ENCODE data around the gene UQCR11.

Gene UQCR11

DNA sequence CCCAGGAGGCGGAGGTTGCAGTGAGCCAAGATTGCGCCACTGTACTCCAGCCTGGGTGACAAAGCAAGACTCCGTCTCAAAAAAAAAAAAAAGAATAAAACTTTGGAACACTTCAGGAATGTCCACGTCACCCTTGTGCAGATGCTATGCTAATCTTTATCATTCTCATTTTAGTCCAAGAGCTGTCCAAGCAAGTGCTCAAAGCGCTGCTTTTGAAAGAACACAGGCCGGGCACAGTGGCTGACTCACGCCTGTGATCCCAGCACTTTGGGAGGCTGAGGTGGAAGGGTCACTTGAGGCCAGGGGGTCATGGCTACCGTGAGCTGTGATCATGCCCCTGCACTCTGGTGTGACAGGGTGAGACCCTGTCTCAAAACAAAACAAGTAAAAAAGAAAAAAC is 11.1 kb upstream of the UQCR11 start:
- TF ChIP-seq, protein P1, sequence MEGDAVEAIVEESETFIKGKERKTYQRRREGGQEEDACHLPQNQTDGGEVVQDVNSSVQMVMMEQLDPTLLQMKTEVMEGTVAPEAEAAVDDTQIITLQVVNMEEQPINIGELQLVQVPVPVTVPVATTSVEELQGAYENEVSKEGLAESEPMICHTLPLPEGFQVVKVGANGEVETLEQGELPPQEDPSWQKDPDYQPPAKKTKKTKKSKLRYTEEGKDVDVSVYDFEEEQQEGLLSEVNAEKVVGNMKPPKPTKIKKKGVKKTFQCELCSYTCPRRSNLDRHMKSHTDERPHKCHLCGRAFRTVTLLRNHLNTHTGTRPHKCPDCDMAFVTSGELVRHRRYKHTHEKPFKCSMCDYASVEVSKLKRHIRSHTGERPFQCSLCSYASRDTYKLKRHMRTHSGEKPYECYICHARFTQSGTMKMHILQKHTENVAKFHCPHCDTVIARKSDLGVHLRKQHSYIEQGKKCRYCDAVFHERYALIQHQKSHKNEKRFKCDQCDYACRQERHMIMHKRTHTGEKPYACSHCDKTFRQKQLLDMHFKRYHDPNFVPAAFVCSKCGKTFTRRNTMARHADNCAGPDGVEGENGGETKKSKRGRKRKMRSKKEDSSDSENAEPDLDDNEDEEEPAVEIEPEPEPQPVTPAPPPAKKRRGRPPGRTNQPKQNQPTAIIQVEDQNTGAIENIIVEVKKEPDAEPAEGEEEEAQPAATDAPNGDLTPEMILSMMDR (IDR thresholded peaks at IDR 0.05; ENCODE audit: insufficient read depth, low read depth, low read length, missing control alignments), result no peak
- H3K4me3 ChIP-seq (ENCODE audit: low read depth, low read length), result no peak overlapping the region

DNA sequence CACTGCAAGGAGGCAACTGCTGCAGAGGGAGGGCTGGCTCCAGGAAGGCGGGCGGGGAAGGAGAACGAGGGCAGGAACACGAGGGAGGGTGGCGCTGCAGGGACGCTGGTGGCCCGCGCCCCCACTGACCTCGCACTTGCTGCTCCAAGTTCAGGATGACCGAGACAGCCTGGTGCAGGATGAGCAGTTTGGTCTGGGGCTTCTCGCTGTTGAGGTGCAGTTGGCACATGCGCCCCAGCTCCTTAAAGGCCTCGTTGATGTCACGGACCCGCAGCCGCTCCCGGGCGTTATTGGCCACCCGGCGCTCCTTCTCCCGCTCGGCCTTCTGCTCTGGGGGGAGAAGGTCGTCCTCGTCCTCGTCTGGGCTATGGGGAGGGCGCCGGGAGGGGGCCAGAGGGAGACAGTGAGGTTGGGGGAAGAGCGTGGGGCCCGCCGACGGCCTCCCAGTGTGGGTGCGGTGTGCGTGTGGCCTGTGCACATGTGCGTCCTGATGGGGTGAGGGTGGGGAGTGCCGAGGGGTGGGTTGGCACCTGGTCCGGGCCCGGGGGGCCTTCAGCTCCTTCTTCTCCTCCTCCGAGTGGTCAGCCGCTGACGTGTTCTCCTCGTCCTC is 10.0 kb upstream of the UQCR11 start:
- H3K4me3 ChIP-seq (ENCODE audit: low read depth, low read length), result no peak overlapping the region
- no peak for DNase-seq (ENCODE audit: low read depth)
- TF ChIP-seq, protein P1 (IDR thresholded peaks at IDR 0.05; ENCODE audit: insufficient read depth, low read depth, low read length, missing control alignments), result no peak

More for the DNA sequence above, 11.1 kb upstream of the UQCR11 start:
- no peak for DNase-seq (ENCODE audit: low read depth)

DNA sequence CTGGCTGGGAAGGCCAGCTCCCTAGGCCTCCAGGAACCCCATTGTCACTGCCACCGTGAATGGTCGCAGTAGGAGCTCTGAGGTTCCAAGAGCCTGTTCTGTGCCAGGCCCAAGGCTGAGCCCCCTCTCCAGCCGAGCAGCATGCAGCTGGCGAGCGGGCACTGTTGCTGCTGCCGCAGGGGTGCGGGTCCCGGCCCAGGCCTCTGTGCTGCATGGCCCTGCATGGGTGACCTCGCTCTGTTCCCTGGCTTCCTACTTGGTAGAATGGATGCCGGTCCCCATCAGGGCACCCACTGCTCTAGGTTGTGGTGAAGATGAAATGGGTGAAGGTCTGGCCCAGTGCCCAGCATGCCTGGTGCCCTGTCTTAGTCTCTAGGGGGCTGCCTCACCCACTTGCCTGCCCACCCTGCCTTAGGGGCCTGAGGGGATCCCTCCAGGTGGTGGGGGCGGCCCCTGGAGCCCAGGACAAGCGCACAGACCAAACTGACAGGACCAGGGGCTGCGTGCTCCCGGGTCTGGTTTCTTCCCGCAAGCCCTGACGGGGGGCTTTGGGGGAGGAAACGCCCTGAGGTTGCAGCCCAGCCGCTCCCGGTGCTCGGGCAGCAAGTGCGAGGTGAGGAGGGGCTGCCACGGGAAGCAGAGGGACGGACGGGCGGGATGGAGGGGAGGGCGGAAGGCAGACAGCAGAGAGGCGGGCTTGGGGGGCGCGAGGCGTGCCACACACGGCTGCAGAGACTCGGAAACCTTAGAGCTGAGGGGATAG is 8.7 kb upstream of the UQCR11 start:
- no peak overlapping the region for H3K4me3 ChIP-seq (ENCODE audit: low read depth, low read length)
- TF ChIP-seq, protein P1 (IDR thresholded peaks at IDR 0.05; ENCODE audit: insufficient read depth, low read depth, low read length, missing control alignments), result no peak

DNA sequence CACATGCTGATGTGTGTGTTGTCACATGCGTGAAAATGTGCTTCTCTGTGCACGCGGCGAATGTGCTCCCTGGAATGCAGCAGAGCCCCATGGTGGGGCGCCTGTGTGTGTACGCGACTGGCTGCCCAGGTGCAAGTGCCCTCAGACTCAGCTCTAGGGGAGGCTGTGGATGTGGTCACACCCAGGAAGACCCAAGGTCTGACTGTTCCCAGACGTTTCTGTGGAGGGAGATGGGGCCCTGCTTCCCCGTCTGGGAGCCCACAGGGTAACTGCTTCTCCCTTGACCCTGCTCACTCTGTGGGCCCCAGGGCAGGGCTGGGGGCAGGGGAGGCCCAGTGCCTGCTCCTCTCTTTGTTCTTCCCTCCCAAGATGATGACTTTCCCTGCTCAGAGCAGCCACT is 7.9 kb upstream of the UQCR11 start:
- no peak for DNase-seq (ENCODE audit: low read depth)
- TF ChIP-seq, protein P1 (IDR thresholded peaks at IDR 0.05; ENCODE audit: insufficient read depth, low read depth, low read length, missing control alignments), result no peak
- no peak overlapping the region for H3K4me3 ChIP-seq (ENCODE audit: low read depth, low read length)

More for the DNA sequence above, 8.7 kb upstream of the UQCR11 start:
- DNase-seq (ENCODE audit: low read depth), result no peak

DNA sequence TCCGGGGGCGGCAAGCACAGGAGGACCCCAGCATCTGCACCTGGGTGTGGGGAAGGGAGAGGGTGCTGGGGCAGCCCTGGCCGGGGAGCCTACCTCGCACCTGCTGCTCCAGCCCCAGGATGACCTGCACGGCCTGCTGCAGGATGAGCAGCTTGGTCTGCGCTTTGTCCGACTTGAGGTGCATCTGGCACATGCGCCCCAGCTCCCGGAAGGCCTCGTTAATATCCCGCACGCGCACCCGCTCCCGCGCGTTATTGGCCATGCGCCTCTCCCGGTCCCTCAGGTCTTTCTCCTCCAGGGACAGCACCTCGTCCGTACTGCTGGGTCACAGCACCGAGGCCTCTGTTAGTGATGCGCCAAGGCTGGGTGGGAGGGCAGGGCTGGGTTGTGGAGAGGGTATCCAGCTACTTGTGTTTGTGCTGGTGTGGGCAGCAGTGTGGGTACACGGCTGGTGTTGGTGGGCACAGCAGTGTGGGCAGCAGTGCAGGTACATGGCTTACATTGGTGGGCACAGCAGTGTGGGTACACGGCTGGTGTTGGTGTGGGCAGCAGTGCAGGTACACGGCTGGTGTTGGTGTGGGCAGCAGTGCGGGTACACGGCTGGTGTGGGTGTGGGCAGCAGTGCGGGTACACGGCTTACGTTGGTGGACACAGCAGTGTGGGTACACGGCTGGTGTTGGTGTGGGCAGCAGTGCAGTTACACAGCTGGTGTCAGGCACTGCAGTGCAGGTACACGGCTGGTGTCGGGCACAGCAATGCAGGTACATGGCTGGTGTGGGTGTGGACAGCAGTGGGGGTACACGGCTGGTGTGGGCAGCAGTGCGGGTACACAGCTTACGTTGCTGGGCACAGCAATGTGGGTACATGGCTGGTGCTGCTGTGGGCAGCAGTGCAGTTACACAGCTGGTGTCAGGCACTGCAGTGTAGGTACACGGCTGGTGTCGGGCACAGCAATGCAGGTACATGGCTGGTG is 7.1 kb upstream of the UQCR11 start:
- TF ChIP-seq, protein P1 (IDR thresholded peaks at IDR 0.05; ENCODE audit: insufficient read depth, low read depth, low read length, missing control alignments), result no peak
- no peak for DNase-seq (ENCODE audit: low read depth)
- no peak overlapping the region for H3K4me3 ChIP-seq (ENCODE audit: low read depth, low read length)

DNA sequence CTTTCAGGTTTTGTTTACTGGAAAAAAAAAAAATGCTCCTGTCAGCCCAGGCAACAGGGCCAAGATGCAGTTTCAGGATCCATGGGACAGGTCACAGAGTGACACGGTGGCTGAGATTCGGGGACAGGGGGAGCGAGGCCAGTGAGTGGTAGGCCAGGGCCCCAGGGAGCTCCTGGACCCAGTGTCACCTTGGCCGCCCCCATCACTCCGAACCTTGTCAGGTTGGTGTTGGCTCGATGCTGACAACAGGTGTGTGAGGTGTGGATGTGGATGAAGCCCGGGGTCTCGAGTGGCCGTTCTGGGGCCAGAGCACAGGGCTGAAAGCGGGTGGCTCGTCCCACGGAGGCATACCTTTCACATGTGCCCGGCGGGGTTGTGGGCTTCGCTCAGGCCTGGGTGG is 6.1 kb upstream of the UQCR11 start:
- no peak for DNase-seq (ENCODE audit: low read depth)
- no peak overlapping the region for H3K4me3 ChIP-seq (ENCODE audit: low read depth, low read length)
- TF ChIP-seq, protein P1 (IDR thresholded peaks at IDR 0.05; ENCODE audit: insufficient read depth, low read depth, low read length, missing control alignments), result no peak
